HEK293 (cell line): Measurements from ENCODE around the gene C3AR1.

Experiments used
- ATF2 ChIP-seq: fragments of 450-650 bp; formaldehyde crosslinking; IDR thresholded peaks from 2 replicates; pipeline ENCODE4 v1.5.1; 2016; ENCODE audit warnings: missing biosample characterization, missing genetic modification characterization, low read depth
- CTCF ChIP-seq: fragments of 450-650 bp; formaldehyde crosslinking; IDR thresholded peaks from 2 replicates; pipeline ENCODE4 v1.5.1; 2016; ENCODE audit warnings: missing biosample characterization, missing genetic modification characterization
- HOXA7 ChIP-seq: sonication (generic); formaldehyde crosslinking; IDR thresholded peaks from 2 replicates; pipeline ENCODE4 v1.8.1; 2022; ENCODE audit warnings: missing genetic modification reagents, borderline replicate concordance
- KLF16 ChIP-seq: fragments of 450-650 bp; formaldehyde crosslinking; IDR thresholded peaks from 2 replicates; pipeline ENCODE4 v1.5.1; 2017; ENCODE audit warnings: missing biosample characterization, missing genetic modification characterization
- PBX3 ChIP-seq: sonication (generic); formaldehyde crosslinking; IDR thresholded peaks from 2 replicates; pipeline ENCODE4 v1.8.1; 2022; ENCODE audit warnings: mild to moderate bottlenecking, moderate library complexity, missing genetic modification reagents
- PRDM1 ChIP-seq: fragments of 450-650 bp; formaldehyde crosslinking; IDR thresholded peaks from 2 replicates; pipeline ENCODE4; 2016; ENCODE audit warnings: missing biosample characterization, missing genetic modification characterization
- ZBTB1 ChIP-seq: fragments of 450-650 bp; formaldehyde crosslinking; IDR thresholded peaks from 2 replicates; pipeline ENCODE4 v1.5.1; 2016; ENCODE audit warnings: missing biosample characterization, missing genetic modification characterization
- ZBTB11 ChIP-seq: fragments of 450-650 bp; formaldehyde crosslinking; conservative IDR thresholded peaks from 2 replicates; pipeline ENCODE4 v1.5.1; 2016; ENCODE audit warnings: low read depth, missing biosample characterization, missing genetic modification characterization
- ZIC2 ChIP-seq: fragments of 450-650 bp; formaldehyde crosslinking; IDR thresholded peaks from 2 replicates; pipeline ENCODE4 v1.5.1; 2016; ENCODE audit warnings: missing biosample characterization, missing genetic modification characterization
- ZNF146 ChIP-seq: fragments of 450-650 bp; formaldehyde crosslinking; IDR thresholded peaks from 2 replicates; pipeline ENCODE4 v1.5.1; 2016; ENCODE audit warnings: missing biosample characterization, missing genetic modification characterization
- ZNF175 ChIP-seq: fragments of 450-650 bp; formaldehyde crosslinking; IDR thresholded peaks from 2 replicates; pipeline ENCODE4 v1.5.1; 2016; ENCODE audit warnings: missing biosample characterization, missing genetic modification characterization
- ZNF404 ChIP-seq: fragments of 450-650 bp; formaldehyde crosslinking; IDR thresholded peaks from 2 replicates; pipeline ENCODE4 v1.5.1; 2017; ENCODE audit warnings: missing biosample characterization, missing genetic modification characterization
- ZNF488 ChIP-seq: fragments of 450-650 bp; formaldehyde crosslinking; IDR thresholded peaks from 2 replicates; pipeline ENCODE4 v1.5.1; 2016; ENCODE audit warnings: missing biosample characterization, missing genetic modification characterization
- ZNF660 ChIP-seq: fragments of 450-650 bp; IDR thresholded peaks from 2 replicates; pipeline ENCODE4 v1.5.1; 2018; ENCODE audit warnings: missing biosample characterization, mild to moderate bottlenecking, missing genetic modification characterization

GRCh38 chr12:8037947-8038346 is 28.2 kb downstream of the C3AR1 start:
- TF ChIP-seq PBX3 (CRISPR knock-in tag) (no peak), CTCF (no peak), ZNF660 (tag by site-specific recombination) (no peak), ZIC2 (no peak), ZBTB1 (tag by site-specific recombination) (no peak), ZNF146 (tag by site-specific recombination) (no peak), PRDM1 (tag by site-specific recombination) (no peak), KLF16 (tag by site-specific recombination) (no peak), ZBTB11 (tag by site-specific recombination) (no peak), ZNF404 (tag by site-specific recombination) (no peak), ZNF175 (tag by site-specific recombination) (no peak), ZNF488 (tag by site-specific recombination) (no peak), HOXA7 (CRISPR knock-in tag) (no peak), ATF2 (no peak)
